ENCODE measurements around the gene PRPH2.

GRCh38 chr6:42707595-42707994 lies 14.8 kb downstream of the PRPH2 start:
- no peak for TF ChIP-seq CTCF (IDR thresholded peaks at IDR 0.05)
- TF ChIP-seq REST (IDR thresholded peaks at IDR 0.05; ENCODE audit: insufficient read depth in 1 of 2, low read depth in 2 of 2, low read length in 1 of 2): no peak
- TF ChIP-seq POLR2AphosphoS5 (IDR thresholded peaks at IDR 0.05; ENCODE audit: low read depth, low read length): no peak
- no peak for TF ChIP-seq TCF7L2 (IDR thresholded peaks at IDR 0.05; ENCODE audit: low read depth, low read length)
- no peak for TF ChIP-seq SIN3A (IDR thresholded peaks at IDR 0.05; ENCODE audit: borderline replicate concordance, insufficient read depth, low read depth, low read length)

All from Panc1 (cell line).